Omental fat pad (tissue), 4 donors: Measurements from ENCODE around the gene GATAD2B. TPM values are rescaled to one million over a fixed set of nuclear protein-coding genes. Genes with fewer than 3 reads are reported as not detected.

Experiments used
- ATAC-seq: fragments of 150-250 bp; one replicate; pipeline ENCODE4 v1.9.1; 2016; ENCODE audit warnings: mild to moderate bottlenecking, moderate library complexity; ENCODE audit not compliant: low FRiP score
- DNase-seq: peaks from one replicate; pipeline ENCODE4 v3.0.0-alpha.2; 2019; ENCODE audit warnings: low spot score
- CTCF ChIP-seq, 3 donors: fragments of 450-650 bp; IDR thresholded peaks; one replicate each; pipeline ENCODE4 v1.5.1; 2016 to 2017; ENCODE audit warnings: antibody characterized with exemption in 3 of 3, mild to moderate bottlenecking in 3 of 3, moderate library complexity in 2 of 3
- total RNA-seq, 4 donors: library from RNA; depleted of rRNA; stranded (reverse); fragments of >200 nt; gene quantifications; one replicate each; pipeline ENCODE4 v1.1.0, GENCODE V29; 2016

The GATAD2B gene
- total RNA-seq, 4 donors from 2014 or later: 14.3 to 26.2 (median 17.8) TPM

- TF ChIP-seq CTCF (IDR thresholded peaks at IDR 0.05): no peak
- ATAC-seq: no peak
- DNase-seq: no peak
Observed at GRCh38 chr1:153937331-153937730, 14.6 kb upstream of the GATAD2B start.

- ATAC-seq (no peak), DNase-seq (no peak)
- no peak for TF ChIP-seq CTCF (IDR thresholded peaks at IDR 0.05)
Observed at GRCh38 chr1:153936011-153936802, 13.4 kb upstream of the GATAD2B start.

- DNase-seq (no peak), ATAC-seq (no peak)
- no peak for TF ChIP-seq CTCF (IDR thresholded peaks at IDR 0.05)
Observed at GRCh38 chr1:153934746-153935145, 12.0 kb upstream of the GATAD2B start.

GRCh38 chr1:153933955-153934354, 11.2 kb upstream of the GATAD2B start:
- no peak for ATAC-seq
- TF ChIP-seq CTCF (IDR thresholded peaks at IDR 0.05): no peak
- no peak for DNase-seq

GRCh38 chr1:153933430-153933829, 10.7 kb upstream of the GATAD2B start:
- ATAC-seq (no peak), DNase-seq (no peak)
- no peak for TF ChIP-seq CTCF (IDR thresholded peaks at IDR 0.05)

- no peak for DNase-seq
- ATAC-seq: no peak
Observed at GRCh38 chr1:153932156-153933131, 9.7 kb upstream of the GATAD2B start.

More at GRCh38 chr1:153932156-153933131, 9.7 kb upstream of the GATAD2B start:
- no peak for TF ChIP-seq CTCF (IDR thresholded peaks at IDR 0.05)
